Retinal pigment epithelial cell (primary cell): ENCODE results near the gene CCDC107.

Source experiments
- DNase-seq: peaks from one replicate; pipeline ENCODE4 v3.0.0-alpha.2; 2010; ENCODE audit warnings: low read depth
- H3K4me3 ChIP-seq: 2 replicates; pipeline ENCODE4 v1.5.1; 2011; ENCODE audit warnings: mild to moderate bottlenecking, low read length, control low read depth, moderate library complexity
- CTCF ChIP-seq: conservative IDR thresholded peaks from 2 replicates; pipeline ENCODE4 v1.5.1; 2011; ENCODE audit warnings: low read depth, low read length, control low read depth, inconsistent platforms

CCDC107 gene

GRCh38 chr9:35682051-35682450, 24.0 kb downstream of the CCDC107 start:
- H3K4me3 ChIP-seq = no peak overlapping the region
- no peak for DNase-seq
- TF ChIP-seq CTCF = no peak

- no peak for TF ChIP-seq CTCF
- no peak for DNase-seq
- H3K4me3 ChIP-seq = no peak overlapping the region
Observed at GRCh38 chr9:35682520-35683315, 24.6 kb downstream of the CCDC107 start.

GRCh38 chr9:35683323-35683722, 25.2 kb downstream of the CCDC107 start:
- no peak for TF ChIP-seq CTCF
- H3K4me3 ChIP-seq = no peak overlapping the region
- no peak for DNase-seq

GRCh38 chr9:35684921-35685320, 26.8 kb downstream of the CCDC107 start:
- no peak for DNase-seq
- no peak for TF ChIP-seq CTCF
- no peak overlapping the region for H3K4me3 ChIP-seq

GRCh38 chr9:35685506-35685905, 27.4 kb downstream of the CCDC107 start:
- DNase-seq = no peak
- no peak overlapping the region for H3K4me3 ChIP-seq
- TF ChIP-seq CTCF = no peak

- DNase-seq = no peak
- peak overlapping the region; percentile 81 for H3K4me3 ChIP-seq
- TF ChIP-seq CTCF = no peak
Observed at GRCh38 chr9:35686222-35687203, 28.4 kb downstream of the CCDC107 start.
